Activated CD8-positive, alpha-beta T cell treated with anti-CD3 and anti-CD28 coated beads for 36 hours (primary cell): ENCODE data around the gene HNRNPA0. TPM values are rescaled to one million over a fixed set of nuclear protein-coding genes. Genes with fewer than 3 reads are reported as not detected.

Experiments
- ATAC-seq: fragments of 200-7000 bp; cut with Tn5 transposase; one replicate; pipeline ENCODE4 v1.10.0; 2021; ENCODE audit warnings: mild to moderate bottlenecking, moderate library complexity
- CTCF ChIA-PET: fragments of 350-600 bp; sonication (Branson Sonifier 250); formaldehyde crosslinking; loops from one replicate; lab custom pipeline; 2021; ENCODE audit warnings: antibody characterized with exemption; lab: Charles Lee
- POLR2A ChIA-PET: fragments of 350-600 bp; sonication (Branson Sonifier 250); formaldehyde crosslinking; loops from one replicate; lab custom pipeline; 2021; ENCODE audit warnings: antibody characterized with exemption; lab: Charles Lee
- DNase-seq: peaks from one replicate; pipeline ENCODE4 v3.0.0-alpha.2; 2020
- H3K27ac Mint-ChIP-seq: one replicate; pipeline ENCODE4 v1.8.0; 2021; ENCODE audit warnings: mild to moderate bottlenecking, mixed read lengths
- H3K27me3 Mint-ChIP-seq: one replicate; pipeline ENCODE4 v1.8.0; 2021; ENCODE audit warnings: mixed read lengths
- H3K36me3 Mint-ChIP-seq: one replicate; pipeline ENCODE4 v1.8.0; 2021; ENCODE audit warnings: low read depth, mixed read lengths
- H3K4me1 Mint-ChIP-seq: one replicate; pipeline ENCODE4 v1.8.0; 2021; ENCODE audit warnings: low read depth, mixed read lengths
- H3K4me3 Mint-ChIP-seq: one replicate; pipeline ENCODE4 v1.8.0; 2021; ENCODE audit warnings: mild to moderate bottlenecking, moderate library complexity, mixed read lengths
- H3K9me3 Mint-ChIP-seq: one replicate; pipeline ENCODE4 v1.8.0; 2021; ENCODE audit warnings: mixed read lengths
- intact Hi-C: fragments of 100-400 bp; cut with micrococcal nuclease; formaldehyde crosslinking; loops from one replicate; pipeline ENCODE4 v1.10.0; 2022
- total RNA-seq, 2 experiments: library from RNA; stranded (reverse); gene quantifications; one replicate each; pipeline ENCODE4 v1.2.3, GENCODE V29; 2021
- TF ChIP-seq, protein P1 (sequence below): fragments of 200-600 bp; IDR thresholded peaks from one replicate; pipeline ENCODE4 v1.8.0; 2022; ENCODE audit warnings: antibody characterized with exemption, mild to moderate bottlenecking

Gene HNRNPA0
- 10 to 100 TPM; 32.8 to 33.1 TPM for total RNA-seq

- H3K27me3 Mint-ChIP-seq: no peaks in the 10 kb centered on the region
- intact Hi-C loops: no loop called here
- ATAC-seq: peak; percentile 88
- TF ChIP-seq, protein P1, sequence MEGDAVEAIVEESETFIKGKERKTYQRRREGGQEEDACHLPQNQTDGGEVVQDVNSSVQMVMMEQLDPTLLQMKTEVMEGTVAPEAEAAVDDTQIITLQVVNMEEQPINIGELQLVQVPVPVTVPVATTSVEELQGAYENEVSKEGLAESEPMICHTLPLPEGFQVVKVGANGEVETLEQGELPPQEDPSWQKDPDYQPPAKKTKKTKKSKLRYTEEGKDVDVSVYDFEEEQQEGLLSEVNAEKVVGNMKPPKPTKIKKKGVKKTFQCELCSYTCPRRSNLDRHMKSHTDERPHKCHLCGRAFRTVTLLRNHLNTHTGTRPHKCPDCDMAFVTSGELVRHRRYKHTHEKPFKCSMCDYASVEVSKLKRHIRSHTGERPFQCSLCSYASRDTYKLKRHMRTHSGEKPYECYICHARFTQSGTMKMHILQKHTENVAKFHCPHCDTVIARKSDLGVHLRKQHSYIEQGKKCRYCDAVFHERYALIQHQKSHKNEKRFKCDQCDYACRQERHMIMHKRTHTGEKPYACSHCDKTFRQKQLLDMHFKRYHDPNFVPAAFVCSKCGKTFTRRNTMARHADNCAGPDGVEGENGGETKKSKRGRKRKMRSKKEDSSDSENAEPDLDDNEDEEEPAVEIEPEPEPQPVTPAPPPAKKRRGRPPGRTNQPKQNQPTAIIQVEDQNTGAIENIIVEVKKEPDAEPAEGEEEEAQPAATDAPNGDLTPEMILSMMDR: no peak
- peaks cover 23% of the 10 kb centered on the region for H3K4me1 Mint-ChIP-seq
- H3K36me3 Mint-ChIP-seq: peaks cover 44% of the 10 kb centered on the region
- ChIA-PET CTCF (interaction anchor here (1.3 to 2.6 kb wide), 4 partner anchors 12 to 125 kb away, joined by 3 to 30 read pairs (median 6); no protein-coding TSS in a partner anchor), POLR2A (interaction anchor here (0.6 to 3.3 kb wide), 11 partner anchors 13 to 822 kb away, joined by 3 to 43 read pairs (median 3); partner anchors contain the start of gene KLHL3)
- H3K27ac Mint-ChIP-seq: peak within 1 kb of the TSS; percentile 99
- DNase-seq: peak; percentile 97
- peak within 1 kb of the TSS; percentile 88 for H3K4me3 Mint-ChIP-seq
- no peaks in the 10 kb centered on the region for H3K9me3 Mint-ChIP-seq
Observed at GRCh38 chr5:137754188-137754960, at the start of gene HNRNPA0. Gene HNRNPA0 (minus strand): TSS chr5:137754363. CDS start chr5:137754066, 297 bp downstream.

- Mint-ChIP-seq H3K4me3 (no peak overlapping the region), H3K36me3 (no peaks in the 10 kb centered on the region), H3K4me1 (no peaks in the 10 kb centered on the region), H3K9me3 (no peaks in the 10 kb centered on the region), H3K27ac (no peak overlapping the region), H3K27me3 (no peaks in the 10 kb centered on the region)
- TF ChIP-seq, protein P1: no peak
- ATAC-seq (no peak), DNase-seq (no peak)
- intact Hi-C loops: no loop called here
- CTCF ChIA-PET: interaction anchor here (1.4 kb wide), 1 partner anchor 16 kb away, joined by 4 read pairs; no protein-coding TSS in a partner anchor
- POLR2A ChIA-PET: no interaction called here
Observed at GRCh38 chr5:137802282-137803210, 48.4 kb upstream of the HNRNPA0 start.

DNA sequence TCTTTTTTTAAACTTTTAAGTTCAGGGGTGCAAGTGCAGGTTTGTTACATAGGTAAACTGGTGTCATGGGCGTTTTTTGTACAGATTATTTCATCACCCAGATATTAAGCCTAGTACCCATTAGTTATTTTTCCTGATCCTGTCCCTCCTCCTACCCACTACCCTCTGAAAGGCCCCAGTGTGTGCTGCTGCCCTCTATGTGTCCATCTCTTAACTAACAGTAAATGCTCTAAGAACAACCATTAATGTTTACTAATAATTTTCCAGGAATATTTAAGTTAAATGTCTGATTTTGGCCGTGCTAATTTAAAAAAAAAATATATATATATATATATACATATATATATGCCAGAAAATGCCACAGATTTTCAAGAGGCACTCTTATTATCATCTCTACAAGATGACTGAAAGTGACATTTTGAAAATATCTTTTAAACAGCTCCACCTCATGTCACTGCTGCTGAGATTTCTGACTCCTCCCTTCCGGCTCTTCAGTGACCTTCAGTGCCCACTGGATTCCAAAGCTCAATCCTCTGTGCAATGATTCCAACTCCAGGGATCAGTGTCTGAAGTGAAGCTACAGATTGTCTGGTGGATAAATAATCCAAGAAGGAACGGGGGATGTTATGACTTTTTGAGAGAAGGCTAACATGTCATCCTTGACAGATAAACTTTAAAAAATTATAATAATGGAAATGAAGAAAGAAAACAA lies 46.7 kb upstream of the HNRNPA0 start:
- no peak for ATAC-seq
- no peak overlapping the region for H3K4me3 Mint-ChIP-seq
- H3K36me3 Mint-ChIP-seq: no peaks in the 10 kb centered on the region
- TF ChIP-seq, protein P1: no peak
- H3K27me3 Mint-ChIP-seq: no peaks in the 10 kb centered on the region
- no peaks in the 10 kb centered on the region for H3K4me1 Mint-ChIP-seq
- H3K9me3 Mint-ChIP-seq: no peaks in the 10 kb centered on the region
- no peak overlapping the region for H3K27ac Mint-ChIP-seq
- DNase-seq: no peak
- ChIA-PET POLR2A (interaction anchor here (0.5 to 1.2 kb wide), 2 partner anchors 10 to 178 kb away, joined by 3 read pairs; no protein-coding TSS in a partner anchor), CTCF (interaction anchor here (1.4 to 5.1 kb wide), 2 partner anchors 18 to 22 kb away, joined by 4 to 25 read pairs; no protein-coding TSS in a partner anchor)
- intact Hi-C loops: no loop called here

DNA sequence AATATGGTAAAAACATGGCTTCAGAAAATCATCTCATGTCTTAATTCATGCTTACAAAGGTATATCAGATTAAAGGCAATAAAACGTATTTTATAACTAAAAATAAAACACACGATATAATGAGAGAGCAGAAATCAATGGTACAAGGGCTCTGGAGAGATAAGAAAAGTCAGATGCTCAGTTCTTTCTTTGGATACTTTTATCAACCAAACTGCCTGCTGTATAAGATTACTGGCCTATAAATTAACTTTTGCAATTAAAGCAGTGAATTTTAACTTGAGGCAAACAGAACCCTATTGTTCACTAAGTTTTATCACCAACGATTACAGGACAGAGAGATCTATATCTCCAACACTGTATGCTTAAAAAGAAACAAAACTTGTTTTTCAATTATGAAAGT lies 42.1 kb upstream of the HNRNPA0 start:
- DNase-seq: no peak
- no peaks in the 10 kb centered on the region for H3K36me3 Mint-ChIP-seq
- no peak overlapping the region for H3K27ac Mint-ChIP-seq
- ATAC-seq: no peak
- no peaks in the 10 kb centered on the region for H3K9me3 Mint-ChIP-seq
- TF ChIP-seq, protein P1: no peak
- H3K27me3 Mint-ChIP-seq: no peaks in the 10 kb centered on the region
- ChIA-PET POLR2A (no interaction called here), CTCF (interaction anchor here (0.5 kb wide), 1 partner anchor 21 kb away, joined by 4 read pairs; no protein-coding TSS in a partner anchor)
- H3K4me1 Mint-ChIP-seq: no peaks in the 10 kb centered on the region
- H3K4me3 Mint-ChIP-seq: no peak overlapping the region
- intact Hi-C loops: no loop called here
